ENCODE data around the gene PALS1.
A peak's percentile ranks its signal among the peaks of the same experiment; 100 is the strongest.

PALS1 gene

GRCh38 chr14:67228325-67228984, 12.8 kb upstream of the PALS1 start:
- peak overlapping the region; percentile 64 for H3K27ac ChIP-seq (ENCODE audit: low read depth, low read length)
- H3K4me3 ChIP-seq (ENCODE audit: low read depth, low read length): peak overlapping the region; percentile 70

GRCh38 chr14:67232066-67232465, 9.2 kb upstream of the PALS1 start:
- peaks cover 4% of the 10 kb centered on the region for H3K4me1 ChIP-seq (ENCODE audit: control insufficient read depth, insufficient read depth, low read length, unreplicated experiment)
- no peak overlapping the region for H3K27ac ChIP-seq (ENCODE audit: low read depth, low read length)
- H3K27me3 ChIP-seq (ENCODE audit: insufficient read depth, low read length): no peaks in the 10 kb centered on the region
- no peaks in the 10 kb centered on the region for H3K36me3 ChIP-seq (ENCODE audit: insufficient read depth, low read length)
- no peaks in the 10 kb centered on the region for H3K79me2 ChIP-seq (ENCODE audit: control insufficient read depth, insufficient read depth, low read length, unreplicated experiment)
- no peak overlapping the region for H2AFZ ChIP-seq (ENCODE audit: low read length, unreplicated experiment)
- H3K4me3 ChIP-seq (ENCODE audit: low read depth, low read length): no peak overlapping the region

More at GRCh38 chr14:67228325-67228984, 12.8 kb upstream of the PALS1 start:
- H2AFZ ChIP-seq (ENCODE audit: low read length, unreplicated experiment): peak overlapping the region; percentile 93
- no peaks in the 10 kb centered on the region for H3K27me3 ChIP-seq (ENCODE audit: insufficient read depth, low read length)
- peaks cover 4% of the 10 kb centered on the region for H3K4me1 ChIP-seq (ENCODE audit: control insufficient read depth, insufficient read depth, low read length, unreplicated experiment)
- no peaks in the 10 kb centered on the region for H3K36me3 ChIP-seq (ENCODE audit: insufficient read depth, low read length)
- H3K79me2 ChIP-seq (ENCODE audit: control insufficient read depth, insufficient read depth, low read length, unreplicated experiment): no peaks in the 10 kb centered on the region

GRCh38 chr14:67232621-67233020, 8.6 kb upstream of the PALS1 start:
- Histone ChIP-seq H3K79me2 (ENCODE audit: control insufficient read depth, insufficient read depth, low read length, unreplicated experiment) (no peaks in the 10 kb centered on the region), H3K27ac (ENCODE audit: low read depth, low read length) (no peak overlapping the region), H3K27me3 (ENCODE audit: insufficient read depth, low read length) (no peaks in the 10 kb centered on the region), H3K4me1 (ENCODE audit: control insufficient read depth, insufficient read depth, low read length, unreplicated experiment) (peaks cover 4% of the 10 kb centered on the region), H3K36me3 (ENCODE audit: insufficient read depth, low read length) (no peaks in the 10 kb centered on the region), H3K4me3 (ENCODE audit: low read depth, low read length) (no peak overlapping the region), H2AFZ (ENCODE audit: low read length, unreplicated experiment) (no peak overlapping the region)

GRCh38 chr14:67237591-67237990, 3.6 kb upstream of the PALS1 start:
- peaks cover 7% of the 10 kb centered on the region for H3K79me2 ChIP-seq (ENCODE audit: control insufficient read depth, insufficient read depth, low read length, unreplicated experiment)
- peaks cover 4% of the 10 kb centered on the region for H3K4me1 ChIP-seq (ENCODE audit: control insufficient read depth, insufficient read depth, low read length, unreplicated experiment)
- no peak overlapping the region for H3K27ac ChIP-seq (ENCODE audit: low read depth, low read length)
- H3K36me3 ChIP-seq (ENCODE audit: insufficient read depth, low read length): no peaks in the 10 kb centered on the region
- no peak overlapping the region for H3K4me3 ChIP-seq (ENCODE audit: low read depth, low read length)
- H3K27me3 ChIP-seq (ENCODE audit: insufficient read depth, low read length): no peaks in the 10 kb centered on the region
- H2AFZ ChIP-seq (ENCODE audit: low read length, unreplicated experiment): no peak overlapping the region

GRCh38 chr14:67239582-67239981, 1.7 kb upstream of the PALS1 start:
- H2AFZ ChIP-seq (ENCODE audit: low read length, unreplicated experiment): no peak overlapping the region
- H3K79me2 ChIP-seq (ENCODE audit: control insufficient read depth, insufficient read depth, low read length, unreplicated experiment): peaks cover 26% of the 10 kb centered on the region
- peaks cover 4% of the 10 kb centered on the region for H3K4me1 ChIP-seq (ENCODE audit: control insufficient read depth, insufficient read depth, low read length, unreplicated experiment)
- H3K36me3 ChIP-seq (ENCODE audit: insufficient read depth, low read length): no peaks in the 10 kb centered on the region
- H3K27ac ChIP-seq (ENCODE audit: low read depth, low read length): no peak overlapping the region
- H3K4me3 ChIP-seq (ENCODE audit: low read depth, low read length): no peak overlapping the region
- H3K27me3 ChIP-seq (ENCODE audit: insufficient read depth, low read length): no peaks in the 10 kb centered on the region

- Histone ChIP-seq H3K27ac (ENCODE audit: low read depth, low read length) (peak overlapping the region; percentile 68), H3K36me3 (ENCODE audit: insufficient read depth, low read length) (no peaks in the 10 kb centered on the region), H2AFZ (ENCODE audit: low read length, unreplicated experiment) (peak overlapping the region; percentile 81)
Observed at GRCh38 chr14:67240168-67240932, 885 bp upstream of the PALS1 start.

GRCh38 chr14:67240978-67241410, 241 bp upstream of the PALS1 start:
- H3K36me3 ChIP-seq (ENCODE audit: insufficient read depth, low read length): no peaks in the 10 kb centered on the region

More at GRCh38 chr14:67240168-67240932, 885 bp upstream of the PALS1 start:
- Histone ChIP-seq H3K79me2 (ENCODE audit: control insufficient read depth, insufficient read depth, low read length, unreplicated experiment) (peaks cover 34% of the 10 kb centered on the region), H3K27me3 (ENCODE audit: insufficient read depth, low read length) (no peaks in the 10 kb centered on the region), H3K4me1 (ENCODE audit: control insufficient read depth, insufficient read depth, low read length, unreplicated experiment) (peaks cover 4% of the 10 kb centered on the region), H3K4me3 (ENCODE audit: low read depth, low read length) (peak overlapping the region; percentile 88)

GRCh38 chr14:67242168-67242420, 859 bp downstream of the PALS1 start:
- peak overlapping the region; percentile 88 for H3K4me3 ChIP-seq (ENCODE audit: low read depth, low read length)
- H3K36me3 ChIP-seq (ENCODE audit: insufficient read depth, low read length): no peaks in the 10 kb centered on the region
- peak overlapping the region; percentile 87 for H3K27ac ChIP-seq (ENCODE audit: low read depth, low read length)
- H3K4me1 ChIP-seq (ENCODE audit: control insufficient read depth, insufficient read depth, low read length, unreplicated experiment): peaks cover 8% of the 10 kb centered on the region
- peak overlapping the region; percentile 9 for H2AFZ ChIP-seq (ENCODE audit: low read length, unreplicated experiment)
- H3K79me2 ChIP-seq (ENCODE audit: control insufficient read depth, insufficient read depth, low read length, unreplicated experiment): peaks cover 51% of the 10 kb centered on the region
- H3K27me3 ChIP-seq (ENCODE audit: insufficient read depth, low read length): no peaks in the 10 kb centered on the region

More at GRCh38 chr14:67240978-67241410, 241 bp upstream of the PALS1 start:
- H3K4me3 ChIP-seq (ENCODE audit: low read depth, low read length): peak overlapping the region; percentile 88
- H3K27ac ChIP-seq (ENCODE audit: low read depth, low read length): peak overlapping the region; percentile 87
- H3K4me1 ChIP-seq (ENCODE audit: control insufficient read depth, insufficient read depth, low read length, unreplicated experiment): peaks cover 4% of the 10 kb centered on the region
- peak overlapping the region; percentile 81 for H2AFZ ChIP-seq (ENCODE audit: low read length, unreplicated experiment)
- H3K27me3 ChIP-seq (ENCODE audit: insufficient read depth, low read length): no peaks in the 10 kb centered on the region
- H3K79me2 ChIP-seq (ENCODE audit: control insufficient read depth, insufficient read depth, low read length, unreplicated experiment): peaks cover 40% of the 10 kb centered on the region

GRCh38 chr14:67245104-67245503, 3.9 kb downstream of the PALS1 start:
- Histone ChIP-seq H3K27me3 (ENCODE audit: insufficient read depth, low read length) (no peaks in the 10 kb centered on the region), H3K79me2 (ENCODE audit: control insufficient read depth, insufficient read depth, low read length, unreplicated experiment) (peaks cover 78% of the 10 kb centered on the region), H3K36me3 (ENCODE audit: insufficient read depth, low read length) (no peaks in the 10 kb centered on the region), H2AFZ (ENCODE audit: low read length, unreplicated experiment) (no peak overlapping the region), H3K4me3 (ENCODE audit: low read depth, low read length) (no peak overlapping the region), H3K4me1 (ENCODE audit: control insufficient read depth, insufficient read depth, low read length, unreplicated experiment) (peaks cover 18% of the 10 kb centered on the region), H3K27ac (ENCODE audit: low read depth, low read length) (no peak overlapping the region)

- H2AFZ ChIP-seq (ENCODE audit: low read length, unreplicated experiment): no peak overlapping the region
- no peaks in the 10 kb centered on the region for H3K36me3 ChIP-seq (ENCODE audit: insufficient read depth, low read length)
- no peak overlapping the region for H3K4me3 ChIP-seq (ENCODE audit: low read depth, low read length)
- peaks cover 40% of the 10 kb centered on the region for H3K4me1 ChIP-seq (ENCODE audit: control insufficient read depth, insufficient read depth, low read length, unreplicated experiment)
- peaks cover 86% of the 10 kb centered on the region for H3K79me2 ChIP-seq (ENCODE audit: control insufficient read depth, insufficient read depth, low read length, unreplicated experiment)
- no peaks in the 10 kb centered on the region for H3K27me3 ChIP-seq (ENCODE audit: insufficient read depth, low read length)
- no peak overlapping the region for H3K27ac ChIP-seq (ENCODE audit: low read depth, low read length)
Observed at GRCh38 chr14:67251573-67252226, 10.5 kb downstream of the PALS1 start.
